HepG2 (cell line): ENCODE measurements around the gene ECE2. TPM values are rescaled to one million over a fixed set of nuclear protein-coding genes. Genes with fewer than 3 reads are reported as not detected.

Experiments used
- FOSL1 ChIP-seq: sonication (generic); formaldehyde crosslinking; IDR thresholded peaks from 2 replicates; pipeline ENCODE4 v1.9.0; 2021; ENCODE audit warnings: missing genetic modification reagents, borderline replicate concordance
- HOXA5 ChIP-seq: sonication (generic); formaldehyde crosslinking; IDR thresholded peaks from 2 replicates; pipeline ENCODE4 v1.4.0; 2020; ENCODE audit warnings: missing genetic modification reagents
- IRF9 ChIP-seq: sonication (generic); formaldehyde crosslinking; IDR thresholded peaks from 2 replicates; pipeline ENCODE4 v1.8.0; 2022; ENCODE audit warnings: missing genetic modification reagents, mild to moderate bottlenecking, borderline replicate concordance
- KLF13 ChIP-seq: sonication (generic); formaldehyde crosslinking; IDR thresholded peaks from 2 replicates; pipeline ENCODE4 v1.4.0; 2020; ENCODE audit warnings: mild to moderate bottlenecking, missing genetic modification reagents
- KLF15 ChIP-seq: sonication (generic); formaldehyde crosslinking; IDR thresholded peaks from 2 replicates; pipeline ENCODE4 v1.8.1; 2023; ENCODE audit warnings: borderline replicate concordance, mild to moderate bottlenecking, inconsistent platforms, missing genetic modification reagents, mixed read lengths
- MIER3 ChIP-seq: IDR thresholded peaks from 2 replicates; pipeline ENCODE4 v1.6.1; 2016; ENCODE audit warnings: missing compliant biosample characterization, borderline replicate concordance
- MTF1 ChIP-seq: sonication (generic); formaldehyde crosslinking; IDR thresholded peaks from 2 replicates; pipeline ENCODE4 v1.5.0; 2020; ENCODE audit warnings: missing genetic modification reagents
- NR1H2 ChIP-seq: sonication (generic); formaldehyde crosslinking; IDR thresholded peaks from 2 replicates; pipeline ENCODE4 v1.8.1; 2022; ENCODE audit warnings: low read depth, missing genetic modification reagents, borderline replicate concordance
- PAF1 ChIP-seq: IDR thresholded peaks from 2 replicates; pipeline ENCODE4 v1.6.1; 2016; ENCODE audit warnings: missing genetic modification reagents, missing compliant biosample characterization
- POLR2AphosphoS2 ChIP-seq: IDR thresholded peaks from 2 replicates; pipeline ENCODE4 v1.6.1; 2011; ENCODE audit warnings: low read depth, low read length, improper control_type of control experiment
- PRMT3 ChIP-seq: sonication (generic); formaldehyde crosslinking; IDR thresholded peaks from 2 replicates; pipeline ENCODE4 v1.8.1; 2022; ENCODE audit warnings: low read depth, mild to moderate bottlenecking, moderate library complexity, missing genetic modification reagents, borderline replicate concordance
- PRPF4 ChIP-seq: fragments of 200-400 bp; formaldehyde crosslinking; IDR thresholded peaks from 2 replicates; pipeline ENCODE4 v1.6.1; 2016; ENCODE audit warnings: low read length, low read depth; ENCODE audit not compliant: poor library complexity, severe bottlenecking
- SIX1 ChIP-seq: sonication (generic); formaldehyde crosslinking; IDR thresholded peaks from 2 replicates; pipeline ENCODE4 v1.4.0; 2020; ENCODE audit warnings: missing genetic modification reagents, borderline replicate concordance
- TCF7L2 ChIP-seq: IDR thresholded peaks from 2 replicates; pipeline ENCODE4 v1.6.1; 2011; ENCODE audit warnings: mild to moderate bottlenecking, low read depth, low read length, moderate library complexity
- THAP7 ChIP-seq: sonication (generic); formaldehyde crosslinking; IDR thresholded peaks from 2 replicates; pipeline ENCODE4 v1.8.1; 2023; ENCODE audit warnings: mild to moderate bottlenecking, missing genetic modification reagents
- ZNF549 ChIP-seq: sonication (generic); formaldehyde crosslinking; IDR thresholded peaks from 2 replicates; pipeline ENCODE4 v1.5.0; 2020; ENCODE audit warnings: missing genetic modification reagents
- polyA plus RNA-seq, 8 experiments: library from polyadenylated mRNA; depleted of rRNA in 3 of 8; stranded (reverse) in 7 of 8; unstranded in 1 of 8; fragments of >200 nt; fragmentation: Illumina TruSeq in 4 of 8; extraction: Trizol in 4 of 8; gene quantifications; 2 replicates each; pipeline versions ENCODE4 v1.2.1 to v1.2.3, GENCODE V29; 2011 to 2016; ENCODE audit warnings: low read depth in 4 of 8, missing spikeins in 1 of 8, mixed read lengths in 1 of 8; ENCODE audit not compliant: insufficient read depth in 1 of 8
- total RNA-seq, 5 experiments: library from RNA; depleted of rRNA; stranded (reverse); fragments of >200 nt; fragmentation: Illumina TruSeq; extraction: Trizol; gene quantifications; 2 replicates each; pipeline ENCODE4 v1.2.3, GENCODE V29; 2016; ENCODE audit warnings: low read depth in 1 of 5
- TF ChIP-seq, protein P1 (sequence below), 2 experiments: fragments of 450-650 bp in 1 of 2; sonication (generic) in 1 of 2; formaldehyde crosslinking in 1 of 2; IDR thresholded peaks; 2 replicates each; pipeline versions ENCODE4 v1.6.1 to v1.8.0; 2016 to 2022; ENCODE audit warnings: antibody characterized with exemption in 1 of 2, mild to moderate bottlenecking in 1 of 2, missing genetic modification reagents in 1 of 2
- TF ChIP-seq, protein P2 (sequence below): IDR thresholded peaks from 2 replicates; pipeline ENCODE4 v1.6.1; 2012; ENCODE audit warnings: inconsistent platforms

The ECE2 gene
- total and polyA plus RNA-seq, 2 of the 13 experiments (the other 11 are each of a cell fraction or from before 2014, with no cell fraction given), result not detected

GRCh38 chr3:184249412-184250166 is 26.2 kb upstream of the ECE2 start, which contains the start of gene EEF1AKMT4 (continued):
- TF ChIP-seq, protein P1, sequence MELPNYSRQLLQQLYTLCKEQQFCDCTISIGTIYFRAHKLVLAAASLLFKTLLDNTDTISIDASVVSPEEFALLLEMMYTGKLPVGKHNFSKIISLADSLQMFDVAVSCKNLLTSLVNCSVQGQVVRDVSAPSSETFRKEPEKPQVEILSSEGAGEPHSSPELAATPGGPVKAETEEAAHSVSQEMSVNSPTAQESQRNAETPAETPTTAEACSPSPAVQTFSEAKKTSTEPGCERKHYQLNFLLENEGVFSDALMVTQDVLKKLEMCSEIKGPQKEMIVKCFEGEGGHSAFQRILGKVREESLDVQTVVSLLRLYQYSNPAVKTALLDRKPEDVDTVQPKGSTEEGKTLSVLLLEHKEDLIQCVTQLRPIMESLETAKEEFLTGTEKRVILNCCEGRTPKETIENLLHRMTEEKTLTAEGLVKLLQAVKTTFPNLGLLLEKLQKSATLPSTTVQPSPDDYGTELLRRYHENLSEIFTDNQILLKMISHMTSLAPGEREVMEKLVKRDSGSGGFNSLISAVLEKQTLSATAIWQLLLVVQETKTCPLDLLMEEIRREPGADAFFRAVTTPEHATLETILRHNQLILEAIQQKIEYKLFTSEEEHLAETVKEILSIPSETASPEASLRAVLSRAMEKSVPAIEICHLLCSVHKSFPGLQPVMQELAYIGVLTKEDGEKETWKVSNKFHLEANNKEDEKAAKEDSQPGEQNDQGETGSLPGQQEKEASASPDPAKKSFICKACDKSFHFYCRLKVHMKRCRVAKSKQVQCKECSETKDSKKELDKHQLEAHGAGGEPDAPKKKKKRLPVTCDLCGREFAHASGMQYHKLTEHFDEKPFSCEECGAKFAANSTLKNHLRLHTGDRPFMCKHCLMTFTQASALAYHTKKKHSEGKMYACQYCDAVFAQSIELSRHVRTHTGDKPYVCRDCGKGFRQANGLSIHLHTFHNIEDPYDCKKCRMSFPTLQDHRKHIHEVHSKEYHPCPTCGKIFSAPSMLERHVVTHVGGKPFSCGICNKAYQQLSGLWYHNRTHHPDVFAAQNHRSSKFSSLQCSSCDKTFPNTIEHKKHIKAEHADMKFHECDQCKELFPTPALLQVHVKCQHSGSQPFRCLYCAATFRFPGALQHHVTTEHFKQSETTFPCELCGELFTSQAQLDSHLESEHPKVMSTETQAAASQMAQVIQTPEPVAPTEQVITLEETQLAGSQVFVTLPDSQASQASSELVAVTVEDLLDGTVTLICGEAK (IDR thresholded peaks at IDR 0.05), result peak; percentile 35; the same call in 1 of the 2 replicates
- TF ChIP-seq, protein P1 (CRISPR knock-in tag; IDR thresholded peaks at IDR 0.05), result no peak; the same call in 1 of the 2 replicates
- TF ChIP-seq IRF9 (CRISPR knock-in tag), result peak; percentile 76; the same call in 1 of the 2 replicates
- TF ChIP-seq PRPF4, result no peak
- no peak; the same call in 1 of the 2 replicates for TF ChIP-seq KLF15
- no peak for TF ChIP-seq ZNF549 (CRISPR knock-in tag)
- no peak for TF ChIP-seq NR1H2 (CRISPR knock-in tag)
- TF ChIP-seq, protein P2, sequence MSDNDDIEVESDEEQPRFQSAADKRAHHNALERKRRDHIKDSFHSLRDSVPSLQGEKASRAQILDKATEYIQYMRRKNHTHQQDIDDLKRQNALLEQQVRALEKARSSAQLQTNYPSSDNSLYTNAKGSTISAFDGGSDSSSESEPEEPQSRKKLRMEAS, result peak; percentile 99
- no peak for TF ChIP-seq SIX1 (CRISPR knock-in tag)
- peak; percentile 35; the same call in 1 of the 2 replicates for TF ChIP-seq HOXA5
- no peak for TF ChIP-seq THAP7 (CRISPR knock-in tag)
- TF ChIP-seq KLF13 (CRISPR knock-in tag), result no peak
- no peak for TF ChIP-seq TCF7L2
- no peak for TF ChIP-seq PAF1 (CRISPR knock-in tag)
- no peak for TF ChIP-seq FOSL1
- no peak for TF ChIP-seq MIER3
- TF ChIP-seq PRMT3 (CRISPR knock-in tag), result no peak; the same call in 1 of the 2 replicates
- TF ChIP-seq MTF1 (CRISPR knock-in tag), result peak; percentile 64; the same call in 1 of the 2 replicates
- TF ChIP-seq POLR2AphosphoS2, result no peak
